Right lobe of liver (tissue), 4 donors: ENCODE results near the gene PLEKHG4B.
"Not testable (repeated sequence)": the region's sequence is repeated elsewhere in the genome, so short reads cannot be mapped to it uniquely, and the experiment has no call there.

ENCODE experiments used
- CTCF ChIP-seq, 4 donors: fragments of 200-600 bp in 3 of 4; fragments of 450-650 bp in 1 of 4; IDR thresholded peaks; one replicate each; pipeline versions ENCODE4 v1.5.1 to v1.8.0; 2016 to 2022; ENCODE audit warnings: antibody characterized with exemption in 4 of 4, mild to moderate bottlenecking in 2 of 4
- POLR2A ChIP-seq: fragments of 450-650 bp; IDR thresholded peaks from one replicate; pipeline ENCODE4 v1.6.1; 2017; ENCODE audit warnings: antibody characterized with exemption, mild to moderate bottlenecking
- donor health status: DM: no; HTN: no; CAD: no.
- donor health status: DM: no; HTN: no; CAD: no.
- donor health status: DM: no; HTN: yes; CAD: no.

DNA sequence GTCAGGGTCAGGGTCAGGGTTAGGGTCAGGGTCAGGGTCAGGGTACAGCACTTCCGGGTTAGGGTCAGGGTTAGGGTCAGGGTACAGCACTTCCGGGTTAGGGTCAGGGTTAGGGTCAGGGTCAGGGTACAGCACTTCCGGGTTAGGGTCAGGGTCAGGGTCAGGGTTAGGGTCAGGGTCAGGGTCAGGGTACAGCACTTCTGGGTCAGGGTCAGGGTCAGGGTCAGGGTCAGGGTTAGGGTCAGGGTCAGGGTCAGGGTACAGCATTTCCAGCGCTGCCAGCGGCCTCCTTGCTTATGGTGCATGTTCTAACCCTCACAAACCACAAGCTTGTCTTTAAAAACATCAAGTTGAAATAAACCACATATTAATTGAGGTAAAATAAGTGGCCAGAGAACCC lies 42.4 kb upstream of the PLEKHG4B start:
- TF ChIP-seq CTCF (IDR thresholded peaks at IDR 0.05); POLR2A: not testable (repeated sequence)
